C4-2B (cell line): ENCODE measurements around the gene STAMBP.

ENCODE experiments used
- ZFX ChIP-seq: fragments of 450-650 bp; IDR thresholded peaks from 2 replicates; pipeline ENCODE4 v1.6.1; 2017
- TF ChIP-seq, protein P1 (sequence below): fragments of 450-650 bp; conservative IDR thresholded peaks from 2 replicates; pipeline ENCODE4 v1.5.1; 2017; ENCODE audit warnings: mild to moderate bottlenecking

DNA sequence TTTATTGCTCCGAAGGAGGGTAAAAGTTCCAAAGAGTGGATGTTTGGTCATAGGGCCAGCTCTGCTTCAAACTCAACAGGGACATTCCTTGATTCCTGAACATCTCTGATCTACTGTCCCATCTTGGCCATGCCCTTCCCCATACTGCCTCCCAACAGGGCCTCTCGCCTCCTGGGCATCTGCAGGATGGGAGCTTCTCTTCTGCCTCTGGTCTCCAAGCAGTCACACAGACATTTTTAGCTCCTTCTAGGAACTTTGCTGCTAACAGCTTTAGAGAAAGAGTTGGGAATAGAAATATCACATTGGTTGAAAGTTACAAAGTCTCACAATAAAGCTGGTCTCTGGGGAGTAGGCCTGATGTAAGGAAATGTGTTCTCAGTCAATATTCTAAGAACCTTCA is 88.5 kb downstream of the STAMBP start:
- TF ChIP-seq, protein P1, sequence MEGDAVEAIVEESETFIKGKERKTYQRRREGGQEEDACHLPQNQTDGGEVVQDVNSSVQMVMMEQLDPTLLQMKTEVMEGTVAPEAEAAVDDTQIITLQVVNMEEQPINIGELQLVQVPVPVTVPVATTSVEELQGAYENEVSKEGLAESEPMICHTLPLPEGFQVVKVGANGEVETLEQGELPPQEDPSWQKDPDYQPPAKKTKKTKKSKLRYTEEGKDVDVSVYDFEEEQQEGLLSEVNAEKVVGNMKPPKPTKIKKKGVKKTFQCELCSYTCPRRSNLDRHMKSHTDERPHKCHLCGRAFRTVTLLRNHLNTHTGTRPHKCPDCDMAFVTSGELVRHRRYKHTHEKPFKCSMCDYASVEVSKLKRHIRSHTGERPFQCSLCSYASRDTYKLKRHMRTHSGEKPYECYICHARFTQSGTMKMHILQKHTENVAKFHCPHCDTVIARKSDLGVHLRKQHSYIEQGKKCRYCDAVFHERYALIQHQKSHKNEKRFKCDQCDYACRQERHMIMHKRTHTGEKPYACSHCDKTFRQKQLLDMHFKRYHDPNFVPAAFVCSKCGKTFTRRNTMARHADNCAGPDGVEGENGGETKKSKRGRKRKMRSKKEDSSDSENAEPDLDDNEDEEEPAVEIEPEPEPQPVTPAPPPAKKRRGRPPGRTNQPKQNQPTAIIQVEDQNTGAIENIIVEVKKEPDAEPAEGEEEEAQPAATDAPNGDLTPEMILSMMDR = no peak
- TF ChIP-seq ZFX = no peak
